Neural crest cell (in vitro differentiated cells): Measurements from ENCODE around the gene FCN1. TPM values are rescaled to one million over a fixed set of nuclear protein-coding genes. Genes with fewer than 3 reads are reported as not detected.

ENCODE experiments used
- DNase-seq: peaks from one replicate; pipeline ENCODE4 v3.0.0; 2021; ENCODE audit warnings: low read depth, mixed read lengths, low spot score
- H3K27ac Mint-ChIP-seq: one replicate; pipeline ENCODE4 v1.8.0; 2021; ENCODE audit warnings: mild to moderate bottlenecking, mixed read lengths; ENCODE audit not compliant: unreplicated experiment
- H3K27me3 Mint-ChIP-seq: 2 replicates; pipeline ENCODE4 v1.8.0; 2021; ENCODE audit warnings: low read depth, mild to moderate bottlenecking, mixed read lengths
- H3K36me3 Mint-ChIP-seq: 2 replicates; pipeline ENCODE4 v1.8.0; 2021; ENCODE audit warnings: low read depth, mild to moderate bottlenecking, mixed read lengths
- H3K4me1 Mint-ChIP-seq: 2 replicates; pipeline ENCODE4 v1.8.0; 2021; ENCODE audit warnings: mixed read lengths
- H3K4me3 Mint-ChIP-seq: one replicate; pipeline ENCODE4 v1.8.0; 2021; ENCODE audit warnings: mild to moderate bottlenecking, mixed read lengths
- H3K9me3 Mint-ChIP-seq: 2 replicates; pipeline ENCODE4 v1.8.0; 2021; ENCODE audit warnings: mixed read lengths
- total RNA-seq: library from RNA; stranded (reverse); gene quantifications from 2 replicates; pipeline ENCODE4 v1.2.1, GENCODE V29; 2021
- TF ChIP-seq, protein P1 (sequence below): fragments of 200-600 bp; sonication (generic); conservative IDR thresholded peaks from 2 replicates; pipeline ENCODE4 v1.5.0; 2021; ENCODE audit warnings: antibody characterized with exemption, mild to moderate bottlenecking

FCN1 gene
- total RNA-seq, 1 donor from 2014 or later = not detected

- DNase-seq = no peak
- TF ChIP-seq, protein P1, sequence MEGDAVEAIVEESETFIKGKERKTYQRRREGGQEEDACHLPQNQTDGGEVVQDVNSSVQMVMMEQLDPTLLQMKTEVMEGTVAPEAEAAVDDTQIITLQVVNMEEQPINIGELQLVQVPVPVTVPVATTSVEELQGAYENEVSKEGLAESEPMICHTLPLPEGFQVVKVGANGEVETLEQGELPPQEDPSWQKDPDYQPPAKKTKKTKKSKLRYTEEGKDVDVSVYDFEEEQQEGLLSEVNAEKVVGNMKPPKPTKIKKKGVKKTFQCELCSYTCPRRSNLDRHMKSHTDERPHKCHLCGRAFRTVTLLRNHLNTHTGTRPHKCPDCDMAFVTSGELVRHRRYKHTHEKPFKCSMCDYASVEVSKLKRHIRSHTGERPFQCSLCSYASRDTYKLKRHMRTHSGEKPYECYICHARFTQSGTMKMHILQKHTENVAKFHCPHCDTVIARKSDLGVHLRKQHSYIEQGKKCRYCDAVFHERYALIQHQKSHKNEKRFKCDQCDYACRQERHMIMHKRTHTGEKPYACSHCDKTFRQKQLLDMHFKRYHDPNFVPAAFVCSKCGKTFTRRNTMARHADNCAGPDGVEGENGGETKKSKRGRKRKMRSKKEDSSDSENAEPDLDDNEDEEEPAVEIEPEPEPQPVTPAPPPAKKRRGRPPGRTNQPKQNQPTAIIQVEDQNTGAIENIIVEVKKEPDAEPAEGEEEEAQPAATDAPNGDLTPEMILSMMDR = no peak
- Mint-ChIP-seq H3K27ac (no peak overlapping the region), H3K4me3 (no peak overlapping the region), H3K4me1 (peaks cover 12% of the 10 kb centered on the region), H3K36me3 (no peaks in the 10 kb centered on the region), H3K27me3 (no peaks in the 10 kb centered on the region), H3K9me3 (no peaks in the 10 kb centered on the region)
These were observed 47.7 kb upstream of the FCN1 start for GRCh38 chr9:134965411-134965810.

- no peaks in the 10 kb centered on the region for H3K36me3 Mint-ChIP-seq
- no peak overlapping the region for H3K27ac Mint-ChIP-seq
- TF ChIP-seq, protein P1 = no peak
- H3K4me3 Mint-ChIP-seq = no peak overlapping the region
- peaks cover 10% of the 10 kb centered on the region for H3K4me1 Mint-ChIP-seq
- DNase-seq = no peak
- H3K9me3 Mint-ChIP-seq = no peaks in the 10 kb centered on the region
- no peaks in the 10 kb centered on the region for H3K27me3 Mint-ChIP-seq
These were observed 46.8 kb upstream of the FCN1 start for GRCh38 chr9:134964271-134965055.

DNA sequence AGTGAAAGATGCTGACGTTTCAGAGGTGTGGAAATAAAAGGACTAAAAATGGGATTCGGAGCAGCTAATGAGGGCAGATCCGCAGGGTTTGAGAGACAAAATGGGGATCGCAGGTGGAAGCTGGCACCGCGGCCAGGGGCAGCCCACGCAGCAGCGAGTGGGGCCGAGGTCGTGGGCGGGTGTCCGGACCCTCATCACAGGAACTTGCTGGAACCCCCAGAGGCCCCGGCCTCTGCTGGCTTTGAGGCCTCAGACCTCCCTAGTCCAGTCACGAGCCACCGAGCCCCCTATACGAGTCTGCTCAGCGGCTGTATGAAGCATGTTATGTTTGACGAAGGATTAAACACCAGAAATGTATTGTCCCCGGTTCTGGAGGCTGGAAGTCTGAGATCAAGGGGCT is 45.8 kb upstream of the FCN1 start:
- no peaks in the 10 kb centered on the region for H3K27me3 Mint-ChIP-seq
- no peak for DNase-seq
- H3K9me3 Mint-ChIP-seq = no peaks in the 10 kb centered on the region
- peaks cover 10% of the 10 kb centered on the region for H3K4me1 Mint-ChIP-seq
- no peak overlapping the region for H3K27ac Mint-ChIP-seq
- no peaks in the 10 kb centered on the region for H3K36me3 Mint-ChIP-seq
- TF ChIP-seq, protein P1 = no peak
- H3K4me3 Mint-ChIP-seq = no peak overlapping the region

DNA sequence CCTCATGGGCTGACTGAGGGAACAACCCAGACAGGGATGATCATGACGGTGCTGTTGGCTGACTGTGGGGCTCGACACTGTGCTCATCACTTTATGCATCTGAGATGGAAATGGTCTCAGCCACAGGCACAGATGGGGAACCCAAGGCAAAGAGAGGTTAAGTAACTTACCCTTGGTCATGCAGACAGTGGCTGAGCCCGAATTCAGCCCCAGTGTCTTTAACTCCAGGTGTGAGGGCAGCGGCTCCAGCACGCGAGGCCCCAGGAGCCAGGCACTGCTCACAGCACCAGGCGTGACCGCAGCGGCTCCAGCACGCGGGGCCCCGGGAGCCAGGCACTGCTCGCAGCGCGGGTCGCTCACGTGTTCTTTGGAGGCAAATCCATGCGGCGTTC is 45.3 kb upstream of the FCN1 start:
- DNase-seq = no peak
- no peaks in the 10 kb centered on the region for H3K27me3 Mint-ChIP-seq
- no peaks in the 10 kb centered on the region for H3K9me3 Mint-ChIP-seq
- peaks cover 7% of the 10 kb centered on the region for H3K4me1 Mint-ChIP-seq
- TF ChIP-seq, protein P1 = no peak
- no peak overlapping the region for H3K27ac Mint-ChIP-seq
- H3K4me3 Mint-ChIP-seq = no peak overlapping the region
- no peaks in the 10 kb centered on the region for H3K36me3 Mint-ChIP-seq

DNA sequence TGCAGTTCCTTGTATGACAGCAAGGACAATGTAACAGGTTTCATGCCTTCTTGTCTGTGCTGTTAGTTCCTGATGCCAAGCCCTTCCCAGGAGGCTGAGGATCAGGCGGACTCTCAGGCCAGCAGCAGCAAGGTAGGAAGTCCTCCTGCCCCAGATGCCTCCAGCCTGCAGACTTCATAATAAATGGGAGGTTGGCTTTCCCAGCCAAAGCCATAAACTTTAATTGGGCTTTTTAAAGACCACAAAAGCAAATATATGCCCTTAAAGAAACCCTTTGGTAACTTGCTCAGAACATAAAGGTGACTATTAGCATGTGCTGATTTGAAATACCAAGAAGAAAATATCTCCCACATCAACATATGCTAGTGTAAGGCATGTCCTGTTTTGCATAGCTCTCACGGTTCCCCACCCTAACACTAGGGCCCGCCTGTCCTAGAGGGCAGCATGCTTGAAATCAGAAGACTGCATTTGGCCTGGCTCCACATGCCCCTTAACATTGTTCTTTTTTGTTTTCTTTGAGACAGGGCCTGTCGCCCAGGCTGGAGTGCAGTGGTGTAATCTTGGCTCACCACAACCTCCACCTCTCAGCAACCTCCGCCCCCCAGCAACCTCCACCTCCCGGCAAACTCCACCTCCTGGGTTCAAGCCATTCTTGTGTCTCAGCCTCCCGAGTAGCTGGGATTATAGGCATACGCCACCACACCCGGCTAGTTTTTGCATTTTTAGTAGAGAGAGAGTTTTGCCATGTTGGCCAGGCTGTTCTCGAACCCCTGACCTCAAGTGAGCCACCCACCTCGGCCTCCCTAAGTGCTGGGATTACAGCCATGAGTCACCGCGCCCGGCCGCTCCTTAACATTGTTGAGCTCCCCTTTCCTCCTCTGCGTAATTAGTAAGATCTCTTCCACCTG is 44.6 kb upstream of the FCN1 start:
- TF ChIP-seq, protein P1 = peak; percentile 13
- H3K36me3 Mint-ChIP-seq = no peaks in the 10 kb centered on the region
- DNase-seq = no peak
- H3K27me3 Mint-ChIP-seq = no peaks in the 10 kb centered on the region
- H3K4me3 Mint-ChIP-seq = no peak overlapping the region
- H3K27ac Mint-ChIP-seq = peak overlapping the region; percentile 58
- peaks cover under 1% of the 10 kb centered on the region for H3K4me1 Mint-ChIP-seq
- H3K9me3 Mint-ChIP-seq = no peaks in the 10 kb centered on the region
